HG03139 (cell line): ENCODE data around the gene SEC16B.

Experiments used
- ATAC-seq: cut with Tn5 transposase; IDR thresholded peaks from one replicate; pipeline ENCODE4 v1.9.1; 2021; ENCODE audit not compliant: unreplicated experiment

SEC16B gene

DNA sequence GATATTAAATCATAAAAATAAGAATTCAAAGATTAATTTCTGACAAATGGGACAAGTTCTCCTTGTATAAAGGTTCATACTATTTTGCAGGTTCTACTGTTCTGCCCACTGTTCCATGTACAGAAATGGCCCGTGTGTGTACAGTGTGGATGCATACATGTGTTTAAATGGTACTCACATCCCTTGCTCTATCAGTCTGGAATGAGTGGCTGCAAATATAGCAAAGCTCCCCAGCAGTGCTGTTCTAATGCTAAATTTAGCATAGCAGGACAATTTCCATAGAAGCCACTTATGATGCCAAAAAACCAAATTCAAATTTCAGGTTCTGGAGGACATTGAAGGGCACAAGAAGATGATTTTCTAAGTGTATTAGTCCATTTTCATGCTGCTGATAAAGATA lies 9.4 kb upstream of the SEC16B start:
- no peak for ATAC-seq

- ATAC-seq = no peak
Observed at GRCh38 chr1:177978530-177978929, 8.7 kb upstream of the SEC16B start.

GRCh38 chr1:177977141-177977540 lies 7.3 kb upstream of the SEC16B start:
- ATAC-seq = no peak

DNA sequence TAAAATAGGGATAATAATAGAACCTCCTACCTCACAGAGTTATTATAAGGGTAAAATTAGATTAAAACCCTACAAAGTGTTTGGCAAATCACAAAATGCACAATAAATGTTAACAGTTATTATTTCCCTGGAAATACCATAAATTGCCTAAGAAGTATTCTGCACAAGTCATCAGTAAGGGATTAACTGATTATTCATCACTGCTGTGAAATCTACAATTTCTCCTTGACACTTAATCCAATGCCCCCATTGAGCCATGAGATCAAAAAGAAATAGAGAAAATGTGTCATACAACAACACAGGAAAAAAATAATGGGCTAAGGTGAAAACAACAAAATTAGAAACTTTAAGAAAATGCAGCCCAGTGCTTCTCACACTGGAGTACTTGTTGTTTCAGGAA lies 6.7 kb upstream of the SEC16B start:
- ATAC-seq = no peak

- ATAC-seq = no peak
Observed at GRCh38 chr1:177975588-177976495, 6.0 kb upstream of the SEC16B start.

GRCh38 chr1:177973585-177973984 lies 3.7 kb upstream of the SEC16B start:
- no peak for ATAC-seq

GRCh38 chr1:177969109-177969508 lies 749 bp downstream of the SEC16B start:
- ATAC-seq = no peak

DNA sequence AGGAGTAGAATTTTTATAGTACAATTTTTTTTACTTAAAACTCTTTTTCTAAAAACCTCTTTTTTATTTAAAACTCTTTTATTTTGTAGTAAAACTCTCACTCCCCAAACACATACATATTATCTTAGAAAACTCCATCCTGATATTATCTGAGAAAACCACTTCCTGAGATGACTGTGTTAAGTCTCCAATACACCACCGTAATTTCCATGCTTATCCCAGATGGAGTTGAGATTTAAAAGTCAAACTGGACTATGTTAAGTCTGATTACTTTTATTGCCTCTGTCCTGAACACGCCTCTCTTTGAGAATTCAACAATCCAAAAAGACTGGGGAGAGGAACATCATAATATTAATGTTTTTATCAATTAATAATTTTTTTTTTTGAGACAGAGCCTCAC lies 3.7 kb downstream of the SEC16B start:
- no peak for ATAC-seq

- no peak for ATAC-seq
Observed at GRCh38 chr1:177965293-177965692, 4.6 kb downstream of the SEC16B start.

DNA sequence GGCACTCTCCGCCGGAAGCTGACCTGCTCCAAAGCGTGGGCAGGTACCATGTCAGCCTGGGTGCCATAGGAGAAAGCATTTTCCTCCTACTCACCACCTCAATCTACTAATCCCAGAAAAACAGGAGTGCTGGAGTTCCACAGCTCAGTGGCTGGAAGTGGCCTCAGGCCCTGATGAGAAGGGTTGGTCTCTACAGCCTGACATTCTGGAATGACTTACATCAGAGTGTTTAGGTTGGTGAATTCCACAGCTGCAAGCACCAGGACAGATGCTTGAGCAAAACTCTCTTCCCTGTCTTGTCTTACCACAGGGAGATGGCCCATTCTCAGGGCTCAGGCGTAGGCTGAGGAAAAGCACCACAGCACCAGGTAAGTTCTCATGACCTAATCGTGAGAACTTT lies 5.5 kb downstream of the SEC16B start:
- ATAC-seq = no peak

DNA sequence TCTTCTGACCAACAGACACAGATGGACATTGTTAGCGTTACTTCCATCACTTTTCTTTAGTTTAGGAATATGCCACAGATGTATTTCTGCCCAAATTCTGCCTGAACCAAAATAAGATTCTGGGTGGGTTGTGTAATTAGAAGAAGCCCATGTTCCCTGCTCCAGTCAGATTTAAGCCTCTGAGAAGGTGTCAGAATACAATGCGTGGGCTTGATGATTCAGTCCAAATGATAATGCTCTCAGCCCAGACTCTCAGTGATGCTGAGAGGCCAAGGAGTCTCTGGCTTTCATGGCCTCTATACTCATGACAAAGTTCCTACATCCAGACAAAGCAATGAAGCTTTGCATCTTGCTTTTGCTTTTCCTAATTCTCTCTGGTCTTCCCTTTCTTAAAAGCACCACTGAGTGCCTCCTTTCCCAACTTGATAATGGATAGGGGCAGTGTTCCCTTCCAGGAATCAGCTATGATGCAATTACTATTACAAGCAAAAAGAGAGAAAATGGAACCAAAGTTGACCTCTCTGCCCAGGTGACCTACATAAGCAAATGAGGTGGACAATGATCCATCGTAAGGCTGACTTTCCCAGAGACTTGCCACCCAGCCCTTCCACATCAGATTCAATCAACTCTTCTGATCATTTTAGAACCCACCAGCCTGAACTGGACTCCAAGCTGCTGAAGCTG lies 8.8 kb downstream of the SEC16B start:
- ATAC-seq = no peak

DNA sequence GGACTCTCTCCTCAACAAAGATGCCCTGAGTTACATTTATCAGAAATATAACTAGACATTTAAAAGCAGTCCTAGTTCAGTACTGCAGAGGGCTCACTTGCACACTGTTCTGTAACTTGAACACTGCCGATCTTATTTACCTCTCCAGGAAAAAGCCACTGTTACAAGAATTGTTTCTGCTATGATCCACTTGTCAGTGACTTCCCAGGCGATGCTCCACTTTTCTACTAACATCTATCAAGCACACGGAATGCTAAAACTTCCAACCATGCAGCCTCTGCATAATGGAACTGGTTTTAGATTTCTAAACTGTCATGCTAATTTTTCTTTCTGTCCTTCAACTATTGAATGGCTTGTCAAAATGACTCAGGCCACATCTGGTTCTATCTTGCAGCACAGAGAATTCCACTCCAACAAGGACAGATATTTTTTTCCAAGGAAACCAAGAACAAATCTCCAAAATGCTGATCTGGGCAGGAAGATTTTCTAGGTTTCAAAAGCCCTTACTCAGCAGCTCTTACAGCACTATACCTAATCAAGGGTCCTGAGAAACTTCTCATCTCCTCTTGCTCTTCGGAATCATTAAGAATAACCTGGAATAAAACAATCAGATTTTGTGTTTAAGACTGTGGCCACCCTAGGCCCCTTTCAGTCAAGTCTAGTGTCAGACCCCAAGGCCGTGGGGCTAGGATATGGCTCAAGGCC lies 9.9 kb downstream of the SEC16B start:
- no peak for ATAC-seq

DNA sequence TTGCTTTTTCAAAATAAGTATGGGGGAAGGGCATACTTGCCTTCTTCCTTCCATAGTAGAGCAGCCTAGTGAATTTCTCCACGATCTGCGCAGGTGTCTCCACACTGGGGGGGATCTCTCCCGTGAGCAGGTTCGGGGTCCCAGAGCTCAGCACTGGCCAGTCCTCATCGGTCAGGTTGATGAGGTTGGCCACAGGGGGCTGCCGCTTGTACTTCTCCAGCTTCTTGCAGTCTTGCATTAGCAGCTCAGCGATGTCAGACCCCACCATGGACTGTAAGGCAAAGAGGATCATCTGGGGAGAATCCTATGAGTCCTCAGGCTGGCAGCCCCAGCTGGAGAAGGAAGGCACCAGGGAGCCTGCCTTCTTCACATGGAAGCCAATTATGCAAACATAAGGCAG lies 11.8 kb downstream of the SEC16B start:
- ATAC-seq = no peak

GRCh38 chr1:177954076-177954475 lies 15.8 kb downstream of the SEC16B start:
- ATAC-seq = no peak

DNA sequence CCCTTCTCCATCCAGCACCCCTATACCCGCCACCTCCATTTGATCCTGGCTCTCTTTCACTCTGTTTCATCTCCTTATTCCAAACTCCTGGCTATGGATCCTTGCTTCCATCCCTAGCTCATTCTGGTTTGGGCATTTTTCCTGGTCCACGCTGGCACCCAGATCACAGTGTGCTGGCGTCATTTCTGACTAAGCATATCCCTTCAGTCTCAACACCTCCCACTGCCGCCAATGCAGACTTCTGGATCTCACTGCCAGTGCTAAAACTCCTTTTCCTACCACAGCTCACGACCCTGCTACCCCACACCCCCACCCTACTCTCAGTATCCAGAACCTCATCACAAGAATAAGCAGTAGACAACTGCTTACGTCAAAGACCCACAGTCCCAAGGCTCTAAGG lies 16.3 kb downstream of the SEC16B start:
- ATAC-seq = no peak

GRCh38 chr1:177952691-177953090 lies 17.2 kb downstream of the SEC16B start:
- no peak for ATAC-seq

GRCh38 chr1:177952249-177952648 lies 17.6 kb downstream of the SEC16B start:
- no peak for ATAC-seq

- ATAC-seq = no peak
Observed at GRCh38 chr1:177950506-177950905, 19.4 kb downstream of the SEC16B start.

DNA sequence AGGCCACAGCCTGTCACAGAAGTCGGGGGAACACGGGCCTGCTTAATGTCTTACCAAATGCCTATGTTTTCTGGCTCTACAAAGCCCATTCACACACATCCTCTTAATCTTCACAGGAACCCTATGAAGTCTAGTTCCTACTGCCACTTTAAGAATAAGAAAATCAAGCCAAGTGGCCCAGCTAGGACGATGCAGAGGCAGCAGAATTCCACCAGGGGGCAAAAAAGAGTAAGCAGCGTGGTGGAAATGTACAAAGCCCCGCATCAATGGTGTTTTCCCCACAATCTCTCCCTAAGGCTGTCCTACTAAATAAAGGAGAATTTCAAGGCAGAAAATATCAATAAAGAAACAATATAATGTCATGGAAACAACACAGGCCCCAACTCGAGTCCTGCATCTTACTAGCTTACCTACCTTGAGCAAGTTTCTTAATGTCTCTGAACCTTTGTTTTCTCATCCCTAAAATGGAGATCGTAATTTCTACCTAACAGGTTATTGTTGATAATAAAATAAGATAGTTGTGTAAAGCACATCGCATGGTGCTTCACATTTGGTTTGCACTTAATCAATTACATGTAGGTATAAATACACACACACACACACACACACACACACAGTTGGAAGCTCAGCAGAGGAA lies 21.4 kb downstream of the SEC16B start:
- peak; percentile 62 for ATAC-seq

GRCh38 chr1:177947623-177948022 lies 22.2 kb downstream of the SEC16B start:
- ATAC-seq = no peak

DNA sequence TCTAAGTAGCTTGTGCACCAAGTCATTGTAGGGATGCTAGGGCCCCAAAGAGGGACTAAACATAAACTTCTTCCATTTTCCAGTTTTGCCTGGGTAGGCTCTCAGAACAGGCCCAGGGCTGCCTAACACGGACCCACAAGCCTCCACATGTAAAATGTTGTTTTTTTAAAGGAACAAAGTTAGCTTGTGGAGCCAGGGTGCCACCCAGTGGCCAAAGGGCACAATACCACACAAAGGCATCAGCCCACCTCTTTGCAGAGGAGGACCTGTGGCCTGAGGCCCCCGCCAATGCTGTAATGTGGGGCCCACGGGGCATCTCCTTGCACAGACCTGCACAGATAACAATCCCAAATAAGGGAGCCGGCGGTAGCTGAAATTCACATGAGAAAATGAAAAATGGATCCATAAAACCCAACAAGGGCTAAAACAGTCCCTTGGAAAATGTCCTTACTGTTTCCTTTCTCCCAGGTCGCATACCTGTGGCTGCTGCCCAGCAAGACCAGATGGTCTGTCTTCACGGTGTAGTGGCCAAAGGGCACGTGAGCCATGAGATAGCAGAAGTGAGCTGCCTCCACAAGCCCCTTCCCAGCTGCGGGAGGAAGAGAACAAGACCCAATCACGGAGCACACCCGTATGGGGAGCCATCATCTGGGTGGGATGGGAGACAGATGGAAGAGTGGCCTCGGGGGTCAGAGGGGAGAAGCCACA lies 23.8 kb downstream of the SEC16B start:
- peak; percentile 82 for ATAC-seq
